PC-9 (cell line): Measurements from ENCODE around the gene ANKUB1.

Experiments
- CTCF ChIP-seq: fragments of 200-600 bp; sonication (generic); conservative IDR thresholded peaks from 2 replicates; pipeline ENCODE4 v1.6.1; 2017; ENCODE audit warnings: mixed run types, antibody characterized with exemption, mild to moderate bottlenecking, moderate library complexity
- EZH2 ChIP-seq: fragments of 200-600 bp; sonication (generic); IDR thresholded peaks from 2 replicates; pipeline ENCODE4 v1.8.0; 2017; ENCODE audit warnings: antibody characterized with exemption, low read depth

- TF ChIP-seq CTCF (no peak), EZH2 (no peak)
These were observed 38.5 kb upstream of the ANKUB1 start for GRCh38 chr3:149830902-149831301.
